NCI-H2029 (cell line): ENCODE results near the gene AGAP1.

Experiments used
- DNase-seq: peaks from one replicate; lab custom pipeline; 2025; lab: John Stamatoyannopoulos, UW

AGAP1 gene

DNA sequence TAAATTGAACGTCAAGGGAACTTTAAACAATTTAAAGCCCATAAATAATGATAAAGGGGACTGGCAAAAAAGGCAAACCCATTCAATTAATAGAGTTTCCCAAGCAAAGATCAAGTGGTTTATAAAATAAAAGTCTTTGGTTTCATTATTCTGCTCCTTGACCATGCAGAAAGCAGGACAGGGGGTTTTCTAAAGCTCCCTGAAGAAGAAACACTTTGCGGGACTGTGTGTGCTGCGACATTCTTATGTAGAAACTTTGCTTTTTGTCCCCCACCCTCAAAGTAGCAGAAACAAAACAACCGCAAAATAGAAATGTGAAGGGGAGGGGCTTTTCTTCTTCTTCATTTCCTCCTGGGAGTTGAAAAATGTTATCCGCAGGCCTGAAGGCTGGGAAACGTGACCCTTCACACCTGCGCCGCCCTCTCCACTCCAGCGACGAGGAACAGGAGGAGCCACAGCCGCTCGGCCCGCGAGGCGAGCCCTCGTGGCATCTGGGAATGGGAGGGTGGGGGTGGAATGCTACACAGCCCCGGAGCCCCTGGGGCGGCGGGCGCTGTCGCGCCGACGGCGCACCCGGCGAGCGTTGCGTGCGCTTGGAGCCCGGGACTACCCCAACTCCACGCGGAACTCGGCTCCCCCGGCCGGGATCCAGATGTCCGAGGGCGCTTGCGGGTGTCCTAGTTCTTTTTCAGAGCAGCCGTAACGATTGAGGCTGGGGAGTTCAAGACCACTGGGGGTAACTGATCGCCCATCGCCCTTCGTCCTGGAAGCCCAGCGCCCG lies 678.6 kb downstream of the AGAP1 start:
- no peak for DNase-seq

DNA sequence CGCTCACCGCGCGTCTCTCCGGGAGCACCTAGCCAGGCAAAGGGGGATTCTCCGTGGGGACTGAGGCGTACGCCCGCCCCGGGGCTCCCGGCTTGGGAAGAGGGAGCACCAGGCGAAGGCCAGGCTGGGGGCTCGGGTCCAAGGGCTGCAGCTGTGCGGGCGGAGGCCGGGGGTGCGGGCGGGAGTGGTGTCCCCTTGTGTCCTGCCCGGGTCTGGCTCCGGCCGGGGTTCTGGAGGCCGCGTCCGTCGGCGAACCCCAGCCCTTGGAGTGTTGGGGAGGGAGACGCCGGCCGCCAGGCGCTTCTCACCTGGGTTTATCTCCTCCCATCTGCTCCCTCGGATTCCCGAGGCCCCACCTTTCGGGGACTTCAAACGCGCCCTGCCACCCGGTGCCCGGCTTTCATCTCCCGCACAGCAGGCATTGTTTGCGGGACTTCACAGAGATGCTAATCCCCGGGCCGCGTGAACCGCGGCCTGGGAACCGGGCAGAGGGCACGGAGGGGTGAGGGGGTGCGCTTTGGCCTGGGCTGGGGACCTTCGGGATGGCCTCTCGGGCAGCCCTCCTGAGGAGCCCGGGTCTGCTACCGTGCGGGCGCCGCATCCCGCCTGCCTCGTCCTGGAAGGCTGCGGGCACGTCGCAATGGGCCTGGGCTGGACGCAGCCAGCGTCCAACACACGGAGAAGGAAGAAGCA lies 679.3 kb downstream of the AGAP1 start:
- DNase-seq = no peak

DNA sequence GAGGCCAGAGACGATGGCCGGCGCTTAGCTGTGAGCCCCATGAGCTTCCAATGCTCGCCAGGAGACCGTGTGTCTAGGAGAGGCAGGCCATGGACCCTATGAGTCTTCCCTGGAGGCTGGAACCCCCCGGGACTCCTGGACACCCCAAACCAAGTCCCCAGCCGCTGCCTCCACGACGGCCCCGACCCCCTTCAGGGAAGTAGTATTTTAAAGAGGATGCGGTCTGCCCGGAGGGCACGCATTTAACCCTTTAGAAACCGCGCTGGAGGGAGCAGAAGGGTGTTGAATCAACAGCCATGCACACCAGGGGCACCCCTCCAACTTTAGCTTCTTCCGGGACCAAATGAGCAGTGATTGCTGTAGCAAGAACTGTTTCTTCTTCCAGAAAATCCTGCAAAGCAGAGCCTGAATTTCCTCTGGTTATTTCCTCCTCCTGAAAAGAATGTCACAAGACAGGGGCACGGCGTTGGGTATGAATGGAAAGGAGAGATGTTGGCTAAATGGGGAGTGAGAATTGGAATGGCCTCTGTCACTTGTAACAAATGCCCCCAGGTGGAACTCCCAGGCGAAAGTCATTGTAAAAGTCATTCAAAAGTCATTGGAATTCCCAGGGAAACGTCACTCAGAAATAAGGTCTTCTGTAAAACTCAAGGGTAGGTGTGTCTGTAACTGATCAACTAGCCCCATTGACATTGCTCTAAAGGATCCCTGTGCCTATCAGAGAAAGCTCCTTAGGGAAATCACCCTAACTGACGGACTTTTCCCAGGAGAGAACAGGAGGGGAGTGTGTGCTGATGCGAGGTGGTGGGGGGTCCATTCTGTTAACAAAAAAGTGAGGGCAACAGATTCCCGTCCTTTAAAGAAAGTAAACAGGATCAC lies 680.1 kb downstream of the AGAP1 start:
- no peak for DNase-seq

DNA sequence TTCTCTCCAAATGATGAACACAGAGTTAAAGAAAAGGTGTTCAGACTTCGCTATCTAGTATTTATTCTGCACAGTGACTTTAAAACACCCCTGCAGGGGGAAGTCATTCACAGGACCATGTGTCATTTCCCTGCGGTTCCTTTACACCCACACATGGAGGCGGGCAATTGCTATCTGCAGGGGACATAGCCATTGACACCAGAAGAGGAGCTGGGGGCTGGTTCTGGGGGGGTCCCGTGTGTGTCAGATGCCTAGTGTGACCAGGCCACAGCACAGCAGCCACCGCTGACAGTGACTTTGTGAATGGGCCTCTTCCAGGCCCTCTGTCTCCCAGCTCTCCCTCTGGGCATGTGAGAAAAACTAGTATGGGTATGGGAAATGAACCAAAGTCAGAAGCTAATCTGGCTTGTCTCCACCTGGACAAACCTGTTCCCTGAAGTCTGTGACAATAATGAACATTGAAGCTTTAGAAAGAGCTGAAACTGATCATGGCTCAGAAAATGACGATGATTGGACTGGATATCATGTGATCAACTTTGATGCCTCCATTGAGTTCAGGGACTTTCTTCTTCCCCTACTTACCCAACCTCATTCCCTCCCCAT lies 681.8 kb downstream of the AGAP1 start:
- no peak for DNase-seq

DNA sequence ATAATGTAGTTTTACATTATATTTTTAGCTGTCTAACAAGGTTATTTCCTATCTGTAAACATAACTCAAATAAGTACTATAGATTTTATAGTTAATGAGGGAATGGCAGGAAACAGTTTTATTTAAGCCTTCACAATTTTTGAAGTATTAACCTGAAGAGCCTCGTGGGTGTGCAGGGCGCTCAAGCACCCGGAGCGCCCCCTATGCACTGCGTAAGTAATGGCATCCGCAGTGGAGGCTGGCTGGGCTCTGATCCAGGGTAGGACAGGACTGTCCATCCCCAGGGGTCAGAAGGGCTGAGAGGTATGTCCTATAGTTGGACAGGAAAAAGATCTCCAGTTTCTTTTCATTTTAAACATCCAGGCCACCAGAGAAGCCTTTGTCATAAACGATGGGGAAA lies 682.6 kb downstream of the AGAP1 start:
- no peak for DNase-seq

DNA sequence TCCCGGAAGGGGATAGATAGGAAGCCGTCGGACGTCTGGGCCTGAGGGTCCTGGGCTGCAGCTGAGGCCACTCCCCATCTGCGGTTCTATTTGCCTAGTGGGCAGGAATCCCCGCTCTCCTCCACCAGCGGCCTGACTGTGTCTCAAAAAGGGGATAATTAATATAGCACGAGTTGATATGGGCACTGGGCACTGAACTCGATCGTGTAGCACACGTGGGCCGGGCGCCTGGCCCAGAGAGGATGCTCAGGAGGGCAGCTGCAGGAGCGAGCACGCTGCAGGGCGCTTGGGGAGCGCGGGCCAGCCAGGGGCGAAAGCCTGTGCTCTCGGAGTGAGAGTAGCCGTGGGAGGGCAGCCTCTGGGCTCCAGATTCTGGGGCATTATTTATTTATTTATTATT lies 683.1 kb downstream of the AGAP1 start:
- no peak for DNase-seq

DNA sequence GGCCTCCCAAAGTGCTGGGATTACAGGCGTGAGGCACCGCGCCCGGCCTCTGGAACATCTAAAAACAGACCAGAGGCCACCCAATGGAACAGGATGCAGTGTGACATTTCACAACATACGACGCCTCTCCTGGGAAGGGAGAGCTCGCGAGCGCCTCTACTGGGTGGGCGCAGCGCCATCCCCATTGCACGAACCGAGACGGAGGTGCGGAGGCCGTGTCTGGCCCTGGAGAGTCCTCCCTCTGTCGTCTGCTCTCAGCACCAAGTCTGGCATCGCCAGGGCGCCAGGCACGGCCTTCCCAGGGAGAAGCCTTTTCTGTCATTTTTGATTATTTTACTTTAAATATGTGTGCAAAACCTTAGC lies 683.7 kb downstream of the AGAP1 start:
- DNase-seq = peak; percentile 75

DNA sequence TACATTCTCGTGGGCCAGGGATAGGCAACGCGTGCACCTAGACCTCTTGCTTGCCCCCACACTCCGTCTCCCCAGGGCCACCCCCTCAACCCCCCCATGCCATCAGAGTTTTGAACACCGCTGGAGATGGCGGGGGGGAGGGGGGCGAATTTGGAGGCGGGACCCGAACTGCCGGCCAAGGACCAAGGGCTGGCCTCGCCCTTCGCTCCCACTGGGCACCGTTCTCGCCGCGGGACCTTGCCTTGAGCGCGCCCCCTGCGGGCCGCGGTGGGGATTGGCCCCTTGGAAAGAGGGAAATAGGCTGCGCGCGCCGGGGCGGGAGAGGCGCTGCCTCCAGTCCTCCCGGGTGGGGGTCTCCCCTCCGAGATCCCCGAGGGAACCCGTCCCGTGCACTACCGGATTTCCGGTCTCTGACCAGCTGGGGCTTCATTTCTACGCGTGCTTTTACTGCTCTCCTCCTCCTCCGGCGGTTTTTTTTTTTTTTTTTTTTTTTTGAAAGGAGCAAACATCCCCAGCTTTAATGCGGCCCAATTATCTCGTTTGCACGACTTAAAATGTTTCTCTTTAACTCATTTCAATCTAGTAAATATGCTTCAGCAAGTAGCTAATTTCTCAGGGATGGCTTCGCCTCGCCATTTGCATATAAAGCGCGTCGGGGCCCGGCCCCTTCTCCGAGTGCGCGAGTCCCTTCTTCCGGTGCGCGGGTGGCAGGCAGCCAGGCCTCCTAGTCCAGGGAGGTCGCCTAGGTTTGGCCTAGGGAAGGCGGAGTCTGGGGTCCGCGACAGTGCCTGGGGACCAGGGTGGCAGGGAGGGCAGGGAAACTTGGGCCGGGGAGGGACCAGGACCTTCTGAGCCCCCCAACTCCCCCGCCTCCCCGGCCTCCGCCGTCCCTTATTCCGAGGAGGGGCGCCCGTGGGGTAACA lies 684.4 kb downstream of the AGAP1 start:
- peak; percentile 69 for DNase-seq

DNA sequence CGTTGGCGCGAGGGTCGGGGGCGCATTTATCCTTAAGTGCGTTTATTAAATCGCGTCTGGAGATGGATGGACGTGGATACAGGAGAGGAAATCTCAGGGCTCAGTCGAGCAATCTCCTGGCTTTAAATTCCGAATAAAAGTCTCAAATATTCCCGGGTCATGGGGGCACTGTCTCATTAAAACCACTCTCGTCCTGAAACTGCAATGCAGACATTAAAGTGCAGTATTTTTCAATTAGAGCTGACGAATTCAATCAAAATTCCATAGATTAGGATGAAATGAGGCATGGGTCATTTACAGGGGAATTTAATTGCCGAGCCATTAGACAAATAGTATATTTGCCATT lies 685.0 kb downstream of the AGAP1 start:
- no peak for DNase-seq

DNA sequence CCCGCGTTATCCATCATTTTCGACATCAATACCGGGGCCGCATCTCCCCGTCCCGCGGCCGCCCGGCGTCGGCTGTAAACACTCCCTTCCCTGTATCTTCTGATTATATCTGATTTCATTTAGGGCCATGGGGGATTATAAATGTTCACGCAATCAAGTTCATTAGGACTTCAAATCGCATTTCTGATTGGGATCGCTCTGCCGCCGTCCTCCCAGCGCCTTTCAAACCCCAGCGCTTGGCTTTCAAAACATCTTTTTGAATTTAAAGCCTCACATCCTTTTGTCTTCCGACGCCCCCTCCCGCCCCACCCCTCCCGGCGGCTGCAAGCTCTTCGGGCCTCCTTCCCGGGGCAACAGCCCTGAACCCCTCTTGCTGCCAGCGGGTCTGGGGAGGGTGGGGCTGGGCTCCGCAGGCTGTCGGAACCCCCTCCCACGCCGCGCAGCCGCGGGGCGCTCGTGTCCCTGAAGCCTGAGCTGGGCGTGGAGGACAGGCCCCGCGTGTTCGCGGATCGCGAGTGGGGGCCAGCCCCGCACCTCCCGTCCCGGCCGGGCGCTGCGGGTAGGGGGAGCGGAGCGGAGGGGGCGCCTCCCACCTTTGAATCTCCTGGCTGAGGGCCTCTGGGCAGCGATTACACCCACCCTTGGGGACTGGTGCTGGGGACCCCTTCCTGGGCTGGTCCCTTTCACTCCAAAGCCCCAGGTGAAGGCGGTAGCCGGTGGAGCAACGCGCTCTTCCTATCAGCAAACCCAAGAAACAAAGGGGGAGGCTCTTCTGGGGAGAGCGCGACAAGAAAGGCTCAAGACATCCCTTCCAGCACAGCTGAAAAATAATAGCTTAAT lies 685.6 kb downstream of the AGAP1 start:
- no peak for DNase-seq

DNA sequence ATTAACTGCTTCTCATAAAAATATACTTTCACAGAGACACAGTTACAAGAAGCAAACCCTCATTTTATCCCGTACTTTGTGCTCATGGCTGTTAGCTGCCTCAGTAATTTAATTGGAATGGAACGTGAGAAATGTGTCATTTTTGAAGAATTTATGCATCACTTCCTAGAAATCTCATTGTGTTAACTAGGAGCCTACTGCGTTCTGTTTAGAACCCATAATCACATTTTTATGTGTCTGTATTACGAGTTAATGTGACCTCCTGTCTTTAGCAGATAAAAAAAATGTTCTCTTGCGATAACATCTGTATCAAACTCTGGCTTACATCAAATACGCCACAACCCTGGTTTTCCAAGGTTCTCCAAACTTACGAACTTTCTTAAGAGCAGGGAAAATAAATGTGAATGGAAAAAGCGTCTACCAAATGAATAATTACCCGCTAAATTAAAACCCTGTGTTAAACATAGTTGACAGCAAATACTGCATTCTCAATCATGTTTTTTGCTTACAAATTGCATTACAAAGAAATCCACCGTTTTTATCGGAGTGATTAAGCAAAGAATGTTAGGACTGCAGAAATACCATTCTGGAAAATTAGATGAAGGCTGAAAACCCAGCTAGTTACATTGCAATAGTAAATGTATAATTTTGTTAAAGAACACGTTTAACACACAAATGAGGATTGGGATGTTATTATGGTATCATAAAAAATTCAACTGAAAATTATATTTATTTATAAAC lies 686.4 kb downstream of the AGAP1 start:
- DNase-seq = no peak

DNA sequence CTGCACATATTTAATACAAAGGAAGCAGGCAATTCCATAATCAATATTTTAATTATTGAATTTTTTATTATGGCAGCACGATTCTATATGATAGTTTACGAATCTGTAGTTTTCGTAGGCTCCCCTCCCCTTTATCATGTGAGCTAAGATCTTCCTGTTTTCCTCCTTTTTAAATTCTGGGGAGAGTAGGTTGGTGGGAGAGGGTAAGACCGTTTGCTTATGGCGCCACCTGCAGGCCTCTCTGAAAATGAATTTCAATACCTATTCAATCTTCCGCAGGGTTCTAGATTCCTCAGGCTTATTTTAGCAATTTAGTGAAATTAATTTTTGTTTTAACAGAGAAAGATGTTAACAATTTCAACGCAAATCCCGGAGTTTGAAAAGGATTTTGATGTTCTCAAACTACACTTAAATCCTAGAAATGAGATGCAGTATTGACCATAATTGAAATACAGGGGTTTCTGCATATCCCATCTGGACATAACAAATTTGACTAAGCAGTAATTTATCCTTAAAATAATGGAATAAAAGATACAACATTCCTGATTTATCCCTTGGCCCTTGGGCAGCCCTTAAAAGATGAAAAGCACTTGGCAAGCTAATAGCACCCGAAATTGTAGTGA lies 687.1 kb downstream of the AGAP1 start:
- peak; percentile 47 for DNase-seq
